BE2C (cell line): ENCODE results near the gene TGM2.

Experiments
- DNase-seq: peaks from one replicate; pipeline ENCODE4 v3.0.0-alpha.2; 2020
- H3K27me3 ChIP-seq: fragments of 250-450 bp; sonication (Bioruptor Pico); 2 replicates; pipeline ENCODE4 v1.5.1; 2020; ENCODE audit warnings: mild to moderate bottlenecking
- H3K36me3 ChIP-seq: fragments of 250-450 bp; sonication (Bioruptor Pico); 2 replicates; pipeline ENCODE4 v1.5.1; 2020; ENCODE audit warnings: mild to moderate bottlenecking
- H3K4me1 ChIP-seq: fragments of 250-450 bp; sonication (Bioruptor Pico); 2 replicates; pipeline ENCODE4 v1.5.1; 2020
- H3K4me3 ChIP-seq: 2 replicates; pipeline ENCODE4 v1.5.1; 2011; ENCODE audit warnings: low read depth, low read length
- H3K9me3 ChIP-seq: fragments of 250-450 bp; sonication (Bioruptor Pico); 2 replicates; pipeline ENCODE4 v1.5.1; 2020
- CTCF ChIP-seq: IDR thresholded peaks from 2 replicates; pipeline ENCODE4 v1.5.1; 2012; ENCODE audit warnings: mild to moderate bottlenecking, low read depth, low read length

Gene TGM2

GRCh38 chr20:38082894-38083293, 82.2 kb downstream of the TGM2 start:
- Histone ChIP-seq H3K4me1 (no peaks in the 10 kb centered on the region), H3K4me3 (no peak overlapping the region), H3K27me3 (no peaks in the 10 kb centered on the region), H3K9me3 (no peaks in the 10 kb centered on the region), H3K36me3 (peaks cover 24% of the 10 kb centered on the region)
- TF ChIP-seq CTCF = no peak
- no peak for DNase-seq

GRCh38 chr20:38081575-38081974, 83.5 kb downstream of the TGM2 start:
- Histone ChIP-seq H3K4me1 (no peaks in the 10 kb centered on the region), H3K36me3 (peaks cover 29% of the 10 kb centered on the region)
- TF ChIP-seq CTCF = no peak

GRCh38 chr20:38079353-38079752, 85.7 kb downstream of the TGM2 start:
- TF ChIP-seq CTCF = no peak
- no peaks in the 10 kb centered on the region for H3K9me3 ChIP-seq
- H3K27me3 ChIP-seq = no peaks in the 10 kb centered on the region
- no peak for DNase-seq
- no peak overlapping the region for H3K4me3 ChIP-seq
- H3K36me3 ChIP-seq = peaks cover 39% of the 10 kb centered on the region
- H3K4me1 ChIP-seq = no peaks in the 10 kb centered on the region

More at GRCh38 chr20:38081575-38081974, 83.5 kb downstream of the TGM2 start:
- DNase-seq = no peak
- H3K27me3 ChIP-seq = no peaks in the 10 kb centered on the region
- no peak overlapping the region for H3K4me3 ChIP-seq
- H3K9me3 ChIP-seq = no peaks in the 10 kb centered on the region

- no peak for TF ChIP-seq CTCF
- no peak for DNase-seq
- Histone ChIP-seq H3K27me3 (no peaks in the 10 kb centered on the region), H3K9me3 (peaks cover 2% of the 10 kb centered on the region), H3K36me3 (peaks cover 52% of the 10 kb centered on the region), H3K4me3 (no peak overlapping the region), H3K4me1 (no peaks in the 10 kb centered on the region)
Measured at GRCh38 chr20:38078084-38078483, 87.0 kb downstream of the TGM2 start.
